ENCODE data around the gene CTNNA3.
A peak's percentile ranks its signal among the peaks of the same experiment; 100 is the strongest.

CTNNA3 gene

GRCh38 chr10:65893676-65894075 lies 1802.3 kb downstream of the CTNNA3 start:
- no peak for DNase-seq

DNA sequence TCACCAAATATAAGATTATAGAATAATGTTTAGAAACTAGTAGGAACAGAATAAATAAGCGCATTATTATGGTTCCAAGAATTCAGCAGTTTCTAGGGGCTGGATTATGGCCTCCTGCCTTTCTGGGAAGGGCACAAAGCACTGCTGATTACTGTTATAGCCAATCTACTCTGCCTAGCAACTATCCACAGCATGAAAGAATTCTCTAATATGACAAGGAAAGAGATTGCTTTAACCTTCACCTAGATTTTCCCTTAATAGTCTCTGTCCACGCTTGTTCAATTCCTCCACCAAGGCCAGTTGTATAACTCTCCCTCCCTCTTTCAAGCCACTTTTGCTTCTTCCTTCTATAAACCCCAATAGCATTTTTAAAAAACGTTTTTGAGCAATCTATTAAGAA lies 1803.7 kb downstream of the CTNNA3 start:
- DNase-seq, result no peak

DNA sequence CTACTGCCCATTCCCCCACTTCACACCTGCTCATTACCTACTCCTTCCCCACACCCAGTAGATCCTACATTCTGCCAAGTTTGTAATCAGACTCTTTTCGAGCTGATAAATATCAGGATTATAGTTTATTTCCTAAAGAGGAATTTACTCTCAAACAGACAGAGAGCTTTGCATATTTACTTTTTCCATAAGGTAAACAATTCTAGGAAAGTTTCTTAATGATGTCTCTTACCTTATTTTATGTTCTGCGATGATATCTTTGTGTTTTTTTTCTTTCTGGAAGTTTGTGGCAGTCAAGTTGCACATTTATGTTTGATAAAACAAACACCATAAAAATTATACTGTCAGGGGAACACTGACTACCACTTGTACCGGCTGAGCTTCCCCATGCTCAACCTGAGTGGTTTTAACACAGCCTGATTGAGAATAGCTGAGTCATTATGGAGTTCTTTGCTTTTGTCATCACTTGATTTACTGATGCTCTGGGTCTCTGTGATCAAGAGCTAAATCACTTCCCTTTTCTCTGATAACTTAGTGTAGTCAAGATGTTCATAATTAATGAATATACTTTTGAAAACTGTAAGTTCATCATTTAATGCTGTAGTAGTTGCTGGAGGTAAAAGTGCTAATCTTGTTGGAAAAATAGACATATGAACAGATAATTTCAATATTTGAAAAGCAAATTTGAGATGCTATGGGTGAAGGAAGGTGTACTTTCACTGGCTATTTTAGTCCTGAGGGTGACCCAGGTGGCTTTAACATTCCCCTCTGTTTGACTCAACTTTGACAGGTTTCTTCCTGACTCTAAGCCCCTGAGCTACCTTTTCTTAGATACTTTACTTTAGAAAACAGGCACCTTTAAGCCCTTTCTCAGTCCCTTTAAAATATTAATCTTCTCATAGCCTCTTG lies 1804.7 kb downstream of the CTNNA3 start:
- peak in 1 of 5 experiments; percentile 15 for DNase-seq

GRCh38 chr10:65864529-65864928 lies 1831.5 kb downstream of the CTNNA3 start:
- no peak for DNase-seq

- no peak for DNase-seq
Observed at GRCh38 chr10:65864036-65864435, 1832.0 kb downstream of the CTNNA3 start.

All from T-helper 2 cell (primary cell).